ENCODE data around the gene LAMA3. TPM values are rescaled to one million over a fixed set of nuclear protein-coding genes. Genes with fewer than 3 reads are reported as not detected.
"Not testable (repeated sequence)": the region's sequence is repeated elsewhere in the genome, so short reads cannot be mapped to it uniquely, and the experiment has no call there.

The LAMA3 gene
- total RNA-seq, 1 experiment from 2014 or later = 207 TPM

GRCh38 chr18:23727707-23728493, 38.6 kb downstream of the LAMA3 start:
- H3K36me3 Mint-ChIP-seq (ENCODE audit: insufficient read depth, unreplicated experiment) = no peaks in the 10 kb centered on the region
- intact Hi-C loops (cut with micrococcal nuclease; ENCODE audit: unreplicated experiment) = no loop called here
- no TSS peak for BruUV-seq (replicated peaks)

GRCh38 chr18:23730857-23731256, 41.6 kb downstream of the LAMA3 start:
- Mint-ChIP-seq H3K36me3 (ENCODE audit: insufficient read depth, unreplicated experiment) (no peaks in the 10 kb centered on the region), H3K27me3 (ENCODE audit: unreplicated experiment) (no peaks in the 10 kb centered on the region), H3K9me3 (ENCODE audit: low read depth, unreplicated experiment) (no peaks in the 10 kb centered on the region), H3K4me1 (ENCODE audit: low read depth, unreplicated experiment) (peaks cover 37% of the 10 kb centered on the region), H3K4me3 (ENCODE audit: low read depth, unreplicated experiment) (no peak overlapping the region), H3K27ac (ENCODE audit: unreplicated experiment) (no peak overlapping the region)
- no peak for TF ChIP-seq CTCF (IDR thresholded peaks at IDR 0.05; ENCODE audit: unreplicated experiment)
- DNase-seq = no peak
- intact Hi-C loops (cut with micrococcal nuclease; ENCODE audit: unreplicated experiment) = no loop called here
- no TSS peak for BruUV-seq (replicated peaks)
- CTCF ChIA-PET = interaction anchor here (0.9 kb wide), 1 partner anchor 11 kb away, joined by 3 read pairs; no protein-coding TSS in a partner anchor

More at GRCh38 chr18:23727707-23728493, 38.6 kb downstream of the LAMA3 start:
- no peak for TF ChIP-seq CTCF (IDR thresholded peaks at IDR 0.05; ENCODE audit: unreplicated experiment)
- no peak for DNase-seq
- no peaks in the 10 kb centered on the region for H3K9me3 Mint-ChIP-seq (ENCODE audit: low read depth, unreplicated experiment)
- no peaks in the 10 kb centered on the region for H3K27me3 Mint-ChIP-seq (ENCODE audit: unreplicated experiment)
- peaks cover 9% of the 10 kb centered on the region for H3K4me1 Mint-ChIP-seq (ENCODE audit: low read depth, unreplicated experiment)
- no peak overlapping the region for H3K27ac Mint-ChIP-seq (ENCODE audit: unreplicated experiment)
- CTCF ChIA-PET = interaction anchor here (0.8 kb wide), 1 partner anchor 846 kb away, joined by 3 read pairs; no protein-coding TSS in a partner anchor
- H3K4me3 Mint-ChIP-seq (ENCODE audit: low read depth, unreplicated experiment) = no peak overlapping the region

- Mint-ChIP-seq H3K9me3 (ENCODE audit: low read depth, unreplicated experiment) (no peaks in the 10 kb centered on the region), H3K27me3 (ENCODE audit: unreplicated experiment) (no peaks in the 10 kb centered on the region), H3K4me3 (ENCODE audit: low read depth, unreplicated experiment) (no peak overlapping the region), H3K27ac (ENCODE audit: unreplicated experiment) (no peak overlapping the region), H3K36me3 (ENCODE audit: insufficient read depth, unreplicated experiment) (no peaks in the 10 kb centered on the region), H3K4me1 (ENCODE audit: low read depth, unreplicated experiment) (peaks cover 38% of the 10 kb centered on the region)
- no TSS peak for BruUV-seq (replicated peaks)
- DNase-seq = no peak
- TF ChIP-seq CTCF (IDR thresholded peaks at IDR 0.05; ENCODE audit: unreplicated experiment) = no peak
- CTCF ChIA-PET = interaction anchor here (0.6 kb wide), 1 partner anchor 377 kb away, joined by 4 read pairs; no protein-coding TSS in a partner anchor
- intact Hi-C loops (cut with micrococcal nuclease; ENCODE audit: unreplicated experiment) = no loop called here
These were observed 42.6 kb downstream of the LAMA3 start for GRCh38 chr18:23731861-23732260.

GRCh38 chr18:23732439-23732838, 43.2 kb downstream of the LAMA3 start:
- H3K9me3 Mint-ChIP-seq (ENCODE audit: low read depth, unreplicated experiment) = no peaks in the 10 kb centered on the region
- BruUV-seq (replicated peaks) = no TSS peak
- H3K27me3 Mint-ChIP-seq (ENCODE audit: unreplicated experiment) = no peaks in the 10 kb centered on the region
- H3K36me3 Mint-ChIP-seq (ENCODE audit: insufficient read depth, unreplicated experiment) = no peaks in the 10 kb centered on the region
- intact Hi-C loops (cut with micrococcal nuclease; ENCODE audit: unreplicated experiment) = no loop called here
- no peak overlapping the region for H3K27ac Mint-ChIP-seq (ENCODE audit: unreplicated experiment)
- no peak overlapping the region for H3K4me3 Mint-ChIP-seq (ENCODE audit: low read depth, unreplicated experiment)
- CTCF ChIA-PET = interaction anchor here (0.5 kb wide), 1 partner anchor 30 kb away, joined by 3 read pairs; no protein-coding TSS in a partner anchor
- H3K4me1 Mint-ChIP-seq (ENCODE audit: low read depth, unreplicated experiment) = peaks cover 38% of the 10 kb centered on the region
- DNase-seq = no peak
- TF ChIP-seq CTCF (IDR thresholded peaks at IDR 0.05; ENCODE audit: unreplicated experiment) = no peak

- H3K27ac Mint-ChIP-seq (ENCODE audit: unreplicated experiment); DNase-seq; H3K36me3 Mint-ChIP-seq (ENCODE audit: insufficient read depth, unreplicated experiment); BruUV-seq (replicated peaks); H3K4me3 Mint-ChIP-seq (ENCODE audit: low read depth, unreplicated experiment); H3K9me3 Mint-ChIP-seq (ENCODE audit: low read depth, unreplicated experiment); intact Hi-C loops (cut with micrococcal nuclease; ENCODE audit: unreplicated experiment); H3K27me3 Mint-ChIP-seq (ENCODE audit: unreplicated experiment); CTCF ChIA-PET: not testable (repeated sequence)
- peaks cover 38% of the 10 kb centered on the region for H3K4me1 Mint-ChIP-seq (ENCODE audit: low read depth, unreplicated experiment)
These were observed 44.0 kb downstream of the LAMA3 start for GRCh38 chr18:23733265-23733664.
